Measurements from ENCODE around the gene TMEM271.

The TMEM271 gene

DNA sequence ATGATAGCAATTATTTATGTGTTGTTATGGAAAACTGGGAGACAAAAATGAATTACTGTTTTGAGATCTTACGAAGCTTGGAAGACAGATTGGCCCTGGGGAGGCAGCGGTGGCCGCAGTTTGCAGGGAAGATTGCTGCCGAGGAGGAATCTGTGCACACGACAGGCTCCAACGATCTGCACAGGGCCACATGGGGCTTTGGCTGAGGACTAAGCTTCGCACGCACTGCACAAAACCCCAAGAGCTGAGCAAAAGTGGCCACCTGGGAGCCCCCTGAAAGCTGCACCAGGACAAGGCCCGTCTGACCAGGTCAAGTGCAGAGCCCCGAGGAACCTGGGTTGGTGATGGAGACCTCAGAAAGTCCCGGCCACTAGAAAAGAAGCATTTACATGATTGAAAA is 44.1 kb upstream of the TMEM271 start:
- TF ChIP-seq, protein P1, sequence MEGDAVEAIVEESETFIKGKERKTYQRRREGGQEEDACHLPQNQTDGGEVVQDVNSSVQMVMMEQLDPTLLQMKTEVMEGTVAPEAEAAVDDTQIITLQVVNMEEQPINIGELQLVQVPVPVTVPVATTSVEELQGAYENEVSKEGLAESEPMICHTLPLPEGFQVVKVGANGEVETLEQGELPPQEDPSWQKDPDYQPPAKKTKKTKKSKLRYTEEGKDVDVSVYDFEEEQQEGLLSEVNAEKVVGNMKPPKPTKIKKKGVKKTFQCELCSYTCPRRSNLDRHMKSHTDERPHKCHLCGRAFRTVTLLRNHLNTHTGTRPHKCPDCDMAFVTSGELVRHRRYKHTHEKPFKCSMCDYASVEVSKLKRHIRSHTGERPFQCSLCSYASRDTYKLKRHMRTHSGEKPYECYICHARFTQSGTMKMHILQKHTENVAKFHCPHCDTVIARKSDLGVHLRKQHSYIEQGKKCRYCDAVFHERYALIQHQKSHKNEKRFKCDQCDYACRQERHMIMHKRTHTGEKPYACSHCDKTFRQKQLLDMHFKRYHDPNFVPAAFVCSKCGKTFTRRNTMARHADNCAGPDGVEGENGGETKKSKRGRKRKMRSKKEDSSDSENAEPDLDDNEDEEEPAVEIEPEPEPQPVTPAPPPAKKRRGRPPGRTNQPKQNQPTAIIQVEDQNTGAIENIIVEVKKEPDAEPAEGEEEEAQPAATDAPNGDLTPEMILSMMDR (IDR thresholded peaks at IDR 0.05; ENCODE audit: insufficient read depth, low read length, poor library complexity, severe bottlenecking) = no peak
- no peak for DNase-seq (ENCODE audit: extremely low read depth, insufficient read length)
- Histone ChIP-seq H3K4me3 (replicated peaks; ENCODE audit: low read depth, low read length) (no peak overlapping the region), H3K27me3 (replicated peaks; ENCODE audit: control insufficient read depth, insufficient read depth, low read length) (no peaks in the 10 kb centered on the region), H3K36me3 (ENCODE audit: control insufficient read depth, insufficient read depth, low read length) (no peaks in the 10 kb centered on the region)

- no peak for DNase-seq (ENCODE audit: extremely low read depth, insufficient read length)
- TF ChIP-seq, protein P1 (IDR thresholded peaks at IDR 0.05; ENCODE audit: insufficient read depth, low read length, poor library complexity, severe bottlenecking) = no peak
- no peak overlapping the region for H3K4me3 ChIP-seq (replicated peaks; ENCODE audit: low read depth, low read length)
- H3K27me3 ChIP-seq (replicated peaks; ENCODE audit: control insufficient read depth, insufficient read depth, low read length) = no peaks in the 10 kb centered on the region
- H3K36me3 ChIP-seq (ENCODE audit: control insufficient read depth, insufficient read depth, low read length) = no peaks in the 10 kb centered on the region
Observed at GRCh38 chr4:617644-618641, 41.8 kb upstream of the TMEM271 start.

DNA sequence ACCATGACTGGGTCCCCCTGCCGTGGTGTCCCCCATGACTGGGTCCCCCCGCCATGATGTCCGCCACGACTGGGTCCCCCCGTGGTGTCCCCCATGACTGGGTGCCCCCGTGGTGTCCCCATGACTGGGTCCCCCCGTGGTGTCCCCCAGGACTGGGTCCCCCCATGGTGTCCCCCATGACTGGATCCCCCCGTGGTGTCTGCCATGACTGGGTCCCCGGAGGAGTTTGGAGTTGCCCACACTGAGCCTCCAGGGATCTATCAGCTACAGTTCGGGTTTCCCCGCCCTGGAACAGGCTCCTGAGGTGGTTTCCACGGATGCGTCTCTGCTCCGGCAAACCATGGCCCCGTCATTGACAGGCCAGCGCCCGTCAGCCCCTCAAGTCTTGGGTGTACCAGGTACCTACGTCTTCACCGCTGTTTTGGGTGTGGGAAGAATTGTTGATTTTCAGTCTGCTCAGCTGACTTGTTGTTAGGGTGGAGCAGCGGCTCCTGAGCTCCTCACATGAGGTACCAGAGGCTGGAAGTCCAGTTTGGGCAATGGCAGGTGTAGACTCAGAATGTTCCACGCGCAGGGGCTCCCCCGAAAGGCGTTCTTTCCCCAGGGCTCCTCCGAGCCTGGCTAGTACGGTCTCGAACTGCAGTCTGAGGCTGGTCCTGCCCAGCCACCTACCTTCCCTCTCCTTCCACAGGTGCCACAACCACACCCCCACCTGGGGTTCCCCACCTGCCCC is 41.0 kb upstream of the TMEM271 start:
- Histone ChIP-seq H3K4me3 (replicated peaks; ENCODE audit: low read depth, low read length) (no peak overlapping the region), H3K27me3 (replicated peaks; ENCODE audit: control insufficient read depth, insufficient read depth, low read length) (no peaks in the 10 kb centered on the region), H3K36me3 (ENCODE audit: control insufficient read depth, insufficient read depth, low read length) (no peaks in the 10 kb centered on the region)
- no peak for DNase-seq (ENCODE audit: extremely low read depth, insufficient read length)
- TF ChIP-seq, protein P1 (IDR thresholded peaks at IDR 0.05; ENCODE audit: insufficient read depth, low read length, poor library complexity, severe bottlenecking) = no peak

DNA sequence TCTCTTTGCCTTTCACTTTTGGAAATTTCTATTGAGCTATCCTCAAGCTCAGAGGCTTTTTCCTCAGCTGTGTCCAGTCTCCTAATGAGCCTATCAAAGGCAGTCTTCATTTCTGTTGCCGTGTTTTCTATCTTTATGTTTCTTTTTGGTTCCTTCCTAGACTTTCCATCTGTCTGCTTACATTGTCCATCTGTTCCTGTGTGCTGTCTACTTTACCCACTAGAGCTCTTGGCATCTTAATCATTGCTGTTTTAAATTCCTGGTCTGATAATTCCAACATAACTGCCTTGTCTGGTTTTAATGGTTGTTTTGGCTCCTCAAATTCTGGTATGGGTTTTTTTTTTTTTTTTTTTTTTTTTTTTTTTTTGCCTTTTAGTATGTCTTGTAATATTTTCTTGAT is 40.0 kb upstream of the TMEM271 start:
- no peak for DNase-seq (ENCODE audit: extremely low read depth, insufficient read length)
- Histone ChIP-seq H3K4me3 (replicated peaks; ENCODE audit: low read depth, low read length) (no peak overlapping the region), H3K36me3 (ENCODE audit: control insufficient read depth, insufficient read depth, low read length) (no peaks in the 10 kb centered on the region), H3K27me3 (replicated peaks; ENCODE audit: control insufficient read depth, insufficient read depth, low read length) (no peaks in the 10 kb centered on the region)
- TF ChIP-seq, protein P1 (IDR thresholded peaks at IDR 0.05; ENCODE audit: insufficient read depth, low read length, poor library complexity, severe bottlenecking) = no peak

DNA sequence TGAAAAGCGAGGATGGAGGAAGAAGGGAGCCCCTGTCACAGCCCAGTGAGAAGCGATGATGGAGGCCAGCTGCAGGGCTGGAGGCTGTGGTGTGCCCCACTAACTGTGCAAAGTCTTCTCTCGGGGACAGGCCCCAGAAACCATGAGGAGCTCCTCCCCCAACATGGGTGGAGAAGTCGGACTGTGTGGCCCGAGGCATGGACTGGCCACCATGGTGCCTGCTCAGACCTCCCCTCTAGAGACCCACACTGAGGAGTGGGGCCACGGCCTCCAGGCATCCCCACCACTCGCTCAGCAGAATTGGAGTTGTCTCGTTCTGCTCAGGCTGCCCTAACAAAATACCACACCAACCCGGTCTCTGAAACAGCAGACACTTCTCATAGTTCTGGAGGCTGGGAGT is 37.0 kb upstream of the TMEM271 start:
- Histone ChIP-seq H3K36me3 (ENCODE audit: control insufficient read depth, insufficient read depth, low read length) (no peaks in the 10 kb centered on the region), H3K27me3 (replicated peaks; ENCODE audit: control insufficient read depth, insufficient read depth, low read length) (no peaks in the 10 kb centered on the region), H3K4me3 (replicated peaks; ENCODE audit: low read depth, low read length) (no peak overlapping the region)
- no peak for DNase-seq (ENCODE audit: extremely low read depth, insufficient read length)
- TF ChIP-seq, protein P1 (IDR thresholded peaks at IDR 0.05; ENCODE audit: insufficient read depth, low read length, poor library complexity, severe bottlenecking) = no peak

Data from GM06990 (cell line).